HepG2 (cell line): ENCODE data around the gene OSBPL10. TPM values are rescaled to one million over a fixed set of nuclear protein-coding genes. Genes with fewer than 3 reads are reported as not detected.

ENCODE experiments used
- ARNT ChIP-seq: fragments of 450-650 bp; IDR thresholded peaks from 2 replicates; pipeline ENCODE4 v1.6.1; 2017
- CENPT ChIP-seq: sonication (generic); formaldehyde crosslinking; IDR thresholded peaks from 2 replicates; pipeline ENCODE4 v1.8.0; 2022; ENCODE audit warnings: low read depth, mild to moderate bottlenecking, moderate library complexity, missing genetic modification reagents
- ELF1 ChIP-seq: sonication (generic); formaldehyde crosslinking; IDR thresholded peaks from 2 replicates; pipeline ENCODE4 v1.4.0; 2020; ENCODE audit warnings: missing genetic modification reagents
- EP300 ChIP-seq, 3 experiments: sonication (generic) in 1 of 3; formaldehyde crosslinking in 1 of 3; IDR thresholded peaks; 2 replicates each; pipeline versions ENCODE4 v1.5.1 to v1.6.1; 2011 to 2020; ENCODE audit warnings: low read depth in 2 of 3, low read length in 2 of 3, borderline replicate concordance in 1 of 3, improper control_type of control experiment in 1 of 3, mild to moderate bottlenecking in 1 of 3, missing genetic modification reagents in 1 of 3, moderate library complexity in 1 of 3
- GFI1 ChIP-seq: sonication (generic); formaldehyde crosslinking; IDR thresholded peaks from 2 replicates; pipeline ENCODE4 v1.5.0; 2020; ENCODE audit warnings: missing genetic modification reagents, mild to moderate bottlenecking, borderline replicate concordance
- KAT8 ChIP-seq: IDR thresholded peaks from 2 replicates; pipeline ENCODE4 v1.6.1; 2016; ENCODE audit warnings: missing genetic modification reagents, missing compliant biosample characterization
- PRDM10 ChIP-seq: sonication (generic); formaldehyde crosslinking; IDR thresholded peaks from 2 replicates; pipeline ENCODE4 v1.4.0; 2020; ENCODE audit warnings: low read depth, missing genetic modification reagents
- PRDM4 ChIP-seq: sonication (generic); formaldehyde crosslinking; IDR thresholded peaks from 2 replicates; pipeline ENCODE4 v1.9.0; 2021; ENCODE audit warnings: missing genetic modification reagents, borderline replicate concordance
- RXRB ChIP-seq: IDR thresholded peaks from 2 replicates; pipeline ENCODE4 v1.6.1; 2016; ENCODE audit warnings: borderline replicate concordance, missing genetic modification reagents, missing compliant biosample characterization
- SOX13 ChIP-seq, 3 experiments: fragments of 450-650 bp in 1 of 3; sonication (generic) in 1 of 3; formaldehyde crosslinking in 1 of 3; IDR thresholded peaks in 2 of 3; conservative IDR thresholded peaks in 1 of 3; 2 replicates each; pipeline versions ENCODE4 v1.5.0 to v1.6.1; 2016 to 2020; ENCODE audit warnings: antibody characterized with exemption in 1 of 3, mild to moderate bottlenecking in 1 of 3, missing compliant biosample characterization in 1 of 3, missing genetic modification reagents in 1 of 3, moderate library complexity in 1 of 3
- ZNF318 ChIP-seq: sonication (generic); formaldehyde crosslinking; IDR thresholded peaks from 2 replicates; pipeline ENCODE4 v1.4.0; 2020; ENCODE audit warnings: mild to moderate bottlenecking, missing genetic modification reagents
- ZNF572 ChIP-seq: sonication (generic); formaldehyde crosslinking; IDR thresholded peaks from 2 replicates; pipeline ENCODE4 v1.5.1; 2020; ENCODE audit warnings: mild to moderate bottlenecking, missing genetic modification reagents
- polyA plus RNA-seq, 8 experiments: library from polyadenylated mRNA; depleted of rRNA in 3 of 8; stranded (reverse) in 7 of 8; unstranded in 1 of 8; fragments of >200 nt; fragmentation: Illumina TruSeq in 4 of 8; extraction: Trizol in 4 of 8; gene quantifications; 2 replicates each; pipeline versions ENCODE4 v1.2.1 to v1.2.3, GENCODE V29; 2011 to 2016; ENCODE audit warnings: low read depth in 4 of 8, missing spikeins in 1 of 8, mixed read lengths in 1 of 8; ENCODE audit not compliant: insufficient read depth in 1 of 8
- total RNA-seq, 5 experiments: library from RNA; depleted of rRNA; stranded (reverse); fragments of >200 nt; fragmentation: Illumina TruSeq; extraction: Trizol; gene quantifications; 2 replicates each; pipeline ENCODE4 v1.2.3, GENCODE V29; 2016; ENCODE audit warnings: low read depth in 1 of 5

Gene OSBPL10
- total and polyA plus RNA-seq, 2 of the 13 experiments (the other 11 are each of a cell fraction or from before 2014, with no cell fraction given) = 10.3 to 28.6 TPM

- TF ChIP-seq ZNF318 (CRISPR knock-in tag) (no peak), RXRB (CRISPR knock-in tag) (peak; percentile 27; the same call in 1 of the 2 replicates), ZNF572 (no peak), CENPT (CRISPR knock-in tag) (no peak), ARNT (no peak), SOX13 (IDR thresholded peaks at IDR 0.05) (no peak), SOX13 (CRISPR knock-in tag; conservative IDR thresholded peaks at IDR 0.05 in 1 of 2, IDR thresholded peaks at IDR 0.05 in 1 of 2) (peak in 1 of 2 experiments; percentile 70; a peak in 2 of 4 replicates), PRDM10 (CRISPR knock-in tag) (no peak), EP300 (IDR thresholded peaks at IDR 0.05; ENCODE audit: low read depth in 2 of 2, low read length in 2 of 2) (peak in 1 of 2 experiments; percentile 61; a peak in 1 of 4 replicates), EP300 (CRISPR knock-in tag; IDR thresholded peaks at IDR 0.05; ENCODE audit: borderline replicate concordance) (no peak), PRDM4 (no peak), ELF1 (CRISPR knock-in tag) (peak; percentile 86), KAT8 (CRISPR knock-in tag) (peak; percentile 61; the same call in 1 of the 2 replicates), GFI1 (CRISPR knock-in tag) (peak; percentile 79; the same call in 1 of the 2 replicates)
Measured at GRCh38 chr3:31919528-31919927, 61.5 kb downstream of the OSBPL10 start (continued).
